ENCODE results near the gene REXO5.

REXO5 gene

DNA sequence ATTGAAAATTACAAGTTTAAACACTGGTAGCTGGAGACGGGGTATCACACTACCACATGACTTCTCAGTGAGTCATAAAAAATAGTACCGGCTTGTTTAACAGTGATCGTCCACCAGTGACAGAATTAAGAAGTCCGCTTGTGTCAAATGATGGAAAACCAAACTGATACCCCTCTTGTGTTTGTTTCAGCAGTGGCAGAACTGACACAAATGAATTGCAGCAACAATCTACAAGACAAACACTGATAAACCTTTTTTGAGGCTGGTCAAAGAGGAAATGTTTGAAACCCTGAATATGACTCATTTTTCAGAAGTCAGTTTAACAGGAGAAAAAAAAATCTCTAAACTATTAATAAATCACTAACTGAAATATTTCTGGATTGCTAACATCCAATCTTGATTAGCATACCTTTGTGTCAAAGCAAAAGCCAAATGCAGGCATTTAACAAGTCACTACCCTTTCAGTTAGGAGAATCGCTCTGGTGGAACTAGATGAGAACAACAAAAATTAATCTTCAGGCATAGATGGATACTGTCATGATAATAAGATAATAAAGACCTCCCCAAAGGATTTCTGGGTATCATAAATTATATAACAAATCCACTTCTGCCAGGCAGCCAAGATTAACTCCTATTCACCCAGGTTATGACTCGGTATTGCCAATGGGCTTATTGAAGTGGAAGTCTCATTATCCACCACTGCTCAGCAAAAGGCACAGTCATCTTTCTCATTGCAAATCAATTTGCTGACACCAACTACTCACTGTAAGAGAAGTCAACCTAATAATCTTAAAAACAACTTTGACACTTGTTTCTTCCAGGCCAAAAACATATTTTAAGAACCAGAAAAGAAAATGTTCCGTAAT lies 73.1 kb downstream of the REXO5 start:
- no peak for FAIRE-seq

DNA sequence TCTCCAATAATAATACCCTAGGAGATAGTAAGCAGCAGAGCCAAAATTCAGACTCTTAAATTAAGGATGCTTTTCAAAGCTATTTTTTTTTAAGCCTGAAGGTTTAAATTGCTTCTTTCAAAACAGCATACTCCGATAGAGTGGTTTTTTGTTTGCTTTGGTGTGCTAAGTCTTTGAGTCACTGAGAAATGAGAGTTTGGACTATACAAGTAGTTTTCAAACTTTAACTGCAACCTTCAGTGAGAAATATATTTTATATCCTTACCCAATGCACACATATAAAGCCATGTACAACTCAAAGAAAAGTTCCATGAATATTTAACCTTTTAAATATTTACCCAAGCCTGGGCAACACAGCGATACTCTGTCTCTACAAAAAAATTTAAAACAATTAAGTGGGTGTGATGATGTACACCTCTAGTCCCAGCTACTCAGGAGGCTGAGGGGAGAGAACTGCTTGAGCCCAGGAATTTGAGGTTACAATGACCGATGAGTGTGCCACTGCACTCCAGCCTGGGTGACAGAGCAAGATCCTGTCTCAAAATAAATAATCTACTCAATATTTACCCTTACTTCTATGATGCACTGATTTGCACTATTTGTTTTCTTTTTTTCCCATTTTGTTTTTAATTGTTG lies 74.7 kb downstream of the REXO5 start:
- no peak for FAIRE-seq

DNA sequence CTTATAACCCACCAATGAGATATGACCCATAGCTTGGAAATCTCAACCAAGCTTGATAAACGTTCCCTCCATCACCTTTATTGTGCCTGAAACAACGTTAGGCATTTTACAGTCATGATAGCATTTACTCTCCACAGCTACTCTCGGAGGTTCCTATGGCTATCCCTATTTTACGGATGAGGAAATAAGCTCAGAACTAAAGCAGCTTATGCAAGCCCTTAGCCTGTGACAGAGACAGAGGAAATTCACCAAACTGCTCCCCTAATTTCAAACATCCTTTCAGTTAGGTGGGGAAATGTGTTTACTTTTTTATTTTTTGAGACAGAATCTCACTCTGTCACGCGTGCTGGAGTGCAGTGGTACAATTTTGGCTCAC lies 75.2 kb downstream of the REXO5 start:
- FAIRE-seq = no peak

DNA sequence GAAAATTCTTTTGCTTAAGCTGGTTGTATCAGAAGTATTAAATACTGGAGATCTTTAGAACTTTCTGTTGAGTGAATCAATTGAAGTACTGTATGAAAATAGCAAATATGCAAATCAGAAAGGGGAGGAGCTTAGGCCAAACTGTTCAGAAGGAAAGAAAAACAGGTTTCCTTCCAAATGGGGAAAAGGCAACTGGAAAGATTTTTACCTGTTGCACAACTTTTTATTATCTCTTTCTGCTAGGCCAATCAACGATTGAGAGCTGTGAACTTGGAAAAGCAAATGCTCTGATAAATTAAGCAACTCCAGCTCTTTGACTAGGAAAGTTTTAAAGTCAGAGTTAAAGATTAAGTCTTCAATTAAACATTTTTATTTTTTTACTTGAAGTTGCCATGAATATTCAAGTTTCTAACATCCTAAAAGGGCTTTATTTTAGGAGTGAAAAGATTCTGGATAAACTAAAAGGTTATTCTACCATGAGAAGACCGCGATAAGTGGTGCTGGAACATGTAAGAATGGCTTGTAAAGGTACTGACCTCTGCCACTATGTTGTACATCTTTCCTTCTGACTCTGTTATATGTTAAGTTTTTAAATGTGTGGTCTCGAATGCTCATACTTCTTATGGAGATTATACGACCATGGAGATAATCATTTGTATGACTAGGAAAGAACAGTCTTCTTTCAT lies 77.4 kb downstream of the REXO5 start:
- FAIRE-seq = no peak

DNA sequence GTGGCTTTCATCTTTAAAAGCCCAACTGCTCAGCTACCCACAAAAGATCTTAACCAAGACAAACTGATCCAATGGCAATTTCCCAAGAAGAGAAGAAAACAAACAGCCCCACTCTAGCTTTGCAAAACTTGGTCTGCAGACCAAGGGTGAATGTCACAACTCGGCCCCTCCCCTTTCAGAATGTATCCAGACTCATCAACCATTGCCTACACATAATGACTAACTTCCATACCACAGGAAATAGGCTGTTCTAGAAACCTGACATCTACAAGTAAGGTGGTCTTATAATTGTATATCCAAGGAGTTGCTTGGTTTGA lies 77.9 kb downstream of the REXO5 start:
- FAIRE-seq = no peak

DNA sequence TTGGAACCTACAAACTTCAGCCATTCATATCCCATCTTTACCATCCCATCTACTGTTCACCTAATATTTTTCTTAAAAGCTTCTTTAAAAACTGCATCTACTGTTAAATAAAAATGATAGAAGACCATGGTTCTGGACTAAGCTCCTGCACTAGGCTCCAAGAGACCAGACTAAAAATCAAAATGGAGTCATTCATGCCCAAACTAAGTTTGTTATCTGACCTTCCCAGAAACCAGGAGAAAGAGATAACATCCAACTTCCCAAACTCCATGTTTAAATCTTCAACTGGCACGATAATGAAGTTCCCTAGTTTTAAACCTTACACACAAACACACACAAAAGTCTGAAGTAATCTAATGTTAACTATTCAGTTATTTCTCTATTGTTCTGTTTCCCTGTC lies 80.0 kb downstream of the REXO5 start:
- no peak for FAIRE-seq

DNA sequence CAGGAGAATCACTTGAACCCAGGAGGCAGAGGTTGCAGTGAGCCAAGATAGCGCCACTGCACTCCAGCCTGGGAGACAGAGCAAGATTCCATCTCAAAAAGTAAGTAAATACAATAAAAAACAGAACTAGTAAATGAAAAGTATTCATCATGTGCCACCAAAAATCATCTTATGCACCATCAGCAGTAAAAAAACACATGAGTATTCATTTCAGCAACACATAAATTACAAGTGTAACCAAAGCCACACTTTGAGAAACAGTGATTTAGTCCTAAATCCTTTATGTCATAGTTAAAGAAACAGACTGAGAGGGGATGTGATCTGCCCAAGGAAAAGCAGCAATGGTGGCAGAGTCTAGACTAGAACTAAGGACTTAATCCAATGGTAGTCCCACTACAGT lies 80.9 kb downstream of the REXO5 start:
- FAIRE-seq = no peak

DNA sequence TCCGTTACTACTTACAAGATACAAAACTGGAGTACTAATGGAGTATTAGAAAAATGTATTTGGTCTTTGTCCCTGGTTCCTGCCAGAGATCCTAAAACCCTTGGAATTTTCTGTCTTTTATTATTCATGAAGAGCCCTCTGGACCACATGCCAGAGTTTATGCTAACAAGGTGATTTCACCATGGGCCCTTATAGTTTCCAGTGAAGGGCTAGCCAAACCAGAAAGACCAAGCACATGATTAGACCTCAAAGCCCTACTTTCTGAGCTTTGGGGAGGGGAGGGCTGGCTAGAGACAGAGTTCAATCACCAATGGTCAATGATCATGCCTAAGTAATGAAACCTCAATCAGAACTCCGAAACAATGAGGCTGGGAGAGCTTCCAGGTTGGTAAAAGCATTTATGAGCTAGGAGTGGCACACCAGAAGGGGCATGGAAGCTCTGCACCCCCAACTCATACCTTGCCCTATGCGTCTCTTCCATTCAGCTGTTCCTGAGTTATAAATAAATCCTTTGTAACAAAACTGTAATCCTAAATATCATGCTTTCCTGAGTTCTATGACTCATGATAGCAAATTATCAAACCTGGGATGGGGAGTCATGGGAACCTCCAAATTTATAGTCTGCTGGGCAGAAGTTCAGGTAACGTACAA lies 83.4 kb downstream of the REXO5 start:
- no peak for FAIRE-seq

DNA sequence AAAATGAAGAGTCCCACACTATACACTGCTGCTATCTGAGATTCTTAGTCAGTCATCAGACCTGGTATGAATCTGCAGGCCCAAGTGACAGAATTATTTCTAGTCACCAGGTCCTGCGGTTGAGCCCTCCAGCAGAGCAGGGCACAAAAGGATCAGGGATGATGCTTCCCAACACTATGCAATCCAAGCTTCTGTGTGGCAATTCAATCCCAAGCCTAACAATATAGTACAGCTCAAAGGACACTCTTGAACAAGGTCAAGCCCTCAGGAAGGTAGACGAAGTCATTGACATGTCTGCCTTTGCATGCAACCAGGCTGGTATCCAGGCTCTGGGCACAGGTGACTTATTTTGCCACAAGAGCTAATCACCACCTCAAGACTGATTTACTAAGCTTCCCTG lies 88.1 kb downstream of the REXO5 start:
- FAIRE-seq = no peak

DNA sequence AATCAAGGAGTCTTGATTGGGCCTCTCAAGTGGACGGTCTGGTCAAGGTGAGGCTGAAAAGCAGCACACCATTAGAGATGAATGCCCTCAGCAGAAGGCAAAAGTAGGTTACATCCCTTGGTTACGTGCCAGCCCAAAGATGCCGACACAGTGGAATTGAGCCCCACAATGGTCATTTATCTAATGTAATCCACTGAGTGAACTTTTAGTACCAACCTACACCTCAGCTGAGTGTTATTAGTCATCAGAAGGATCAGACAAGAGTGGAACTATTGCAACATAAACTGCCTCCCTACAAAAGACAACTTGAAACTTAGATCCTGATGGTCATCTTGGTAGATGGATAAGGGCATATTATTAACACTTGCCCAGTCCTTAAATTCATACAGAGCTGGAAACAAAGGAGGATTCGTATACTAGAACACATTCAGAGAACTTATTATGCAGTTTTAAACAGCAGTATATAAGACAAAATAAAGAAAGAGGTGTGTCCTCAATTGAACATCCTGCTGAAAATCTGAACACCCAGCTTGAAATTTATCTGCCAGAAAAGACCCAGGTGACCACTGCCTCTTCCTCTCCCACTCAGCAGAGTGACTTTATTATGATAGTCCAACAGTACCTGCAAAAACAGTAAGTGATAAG lies 91.0 kb downstream of the REXO5 start:
- no peak for FAIRE-seq

DNA sequence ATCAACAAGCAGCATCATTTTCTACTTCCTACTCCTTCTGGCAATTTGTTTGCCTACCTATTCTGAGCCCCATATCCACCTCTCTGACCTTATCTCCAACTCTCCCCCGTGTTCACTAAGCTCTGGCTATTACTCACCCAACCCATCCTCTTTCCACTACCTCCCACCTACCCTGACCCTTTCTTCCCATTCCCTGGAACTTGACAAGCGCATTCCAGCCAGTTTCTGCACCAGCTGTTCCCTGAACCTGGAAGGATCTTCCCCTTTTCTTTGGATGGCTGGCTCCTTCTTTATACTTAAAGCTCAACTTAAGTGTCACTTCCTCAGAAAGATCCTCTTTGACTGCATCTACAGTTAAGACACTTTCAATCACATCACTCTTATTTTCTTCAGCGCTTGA lies 91.6 kb downstream of the REXO5 start:
- FAIRE-seq = no peak

DNA sequence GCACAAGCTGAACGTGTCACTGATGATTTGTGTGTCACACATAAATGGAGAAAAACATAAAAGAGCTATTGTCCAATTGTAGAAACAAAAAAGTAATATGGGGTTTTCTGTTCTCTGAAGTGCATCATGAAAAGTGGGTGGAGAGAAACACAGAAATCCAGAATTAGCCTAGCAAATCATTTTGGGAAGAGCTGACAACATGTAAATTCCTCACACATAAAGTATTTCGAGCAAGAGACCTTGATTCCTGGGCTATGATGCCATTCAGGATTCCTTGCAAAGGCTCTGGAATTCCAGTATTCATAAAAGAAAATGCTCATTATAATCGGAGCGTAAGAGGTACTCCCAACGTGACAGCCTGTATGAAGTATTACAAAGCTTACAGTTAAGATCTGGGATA lies 92.7 kb downstream of the REXO5 start:
- FAIRE-seq = no peak

Measured in G401.6 (cell line).